HG02973 (cell line): ENCODE data around the gene TSKU.

Source experiments
- ATAC-seq: cut with Tn5 transposase; IDR thresholded peaks from one replicate; pipeline ENCODE4 v1.9.1; 2021; ENCODE audit warnings: moderate library complexity; ENCODE audit not compliant: unreplicated experiment

Gene TSKU

GRCh38 chr11:76752321-76753143 is 30.6 kb upstream of the TSKU start:
- ATAC-seq: no peak

- ATAC-seq: no peak
Measured at GRCh38 chr11:76753449-76753848, 29.7 kb upstream of the TSKU start.

DNA sequence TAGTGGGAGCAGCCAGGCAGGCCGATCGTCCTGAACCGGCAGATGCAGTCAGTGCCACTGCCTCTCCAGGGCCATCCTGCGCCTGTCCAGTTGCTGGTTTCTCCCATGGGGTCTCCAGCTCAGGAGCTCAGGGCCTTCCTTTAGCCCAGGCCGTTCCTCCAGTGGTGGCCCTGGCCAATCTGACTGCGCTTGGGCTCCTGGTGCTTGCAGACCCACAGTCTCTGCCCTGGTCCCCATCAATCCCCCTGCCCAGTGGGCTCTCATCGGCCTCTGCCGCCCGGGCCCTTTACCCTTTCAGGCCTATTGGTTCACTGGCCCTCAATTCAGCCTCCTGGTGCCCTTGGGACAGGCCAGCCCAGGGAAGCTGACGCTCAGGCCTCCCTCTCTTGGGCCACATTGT is 29.2 kb upstream of the TSKU start:
- ATAC-seq: no peak

- no peak for ATAC-seq
Measured at GRCh38 chr11:76756341-76756741, 26.8 kb upstream of the TSKU start.

DNA sequence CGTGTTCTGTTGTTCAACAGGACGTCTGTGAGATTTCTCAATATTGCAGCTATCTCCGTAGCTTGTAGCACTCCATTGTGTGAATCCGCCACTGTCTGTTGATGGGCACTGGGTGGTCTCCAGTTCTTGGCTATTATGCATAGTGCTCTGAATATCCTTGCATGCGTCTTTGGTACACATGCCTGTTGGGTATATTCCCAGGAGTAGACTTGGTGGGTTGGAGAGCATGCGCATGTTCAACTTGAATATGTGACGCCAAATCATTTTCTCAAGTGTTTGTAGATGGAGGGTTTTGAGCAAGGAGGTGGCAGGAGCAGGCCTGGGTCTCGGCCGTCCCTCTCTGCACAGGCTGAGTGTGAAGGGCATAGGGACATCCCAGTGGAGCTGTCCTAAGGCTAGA is 24.8 kb upstream of the TSKU start:
- no peak for ATAC-seq

- no peak for ATAC-seq
Measured at GRCh38 chr11:76759092-76759491, 24.1 kb upstream of the TSKU start.

GRCh38 chr11:76759517-76759916 is 23.6 kb upstream of the TSKU start:
- no peak for ATAC-seq

DNA sequence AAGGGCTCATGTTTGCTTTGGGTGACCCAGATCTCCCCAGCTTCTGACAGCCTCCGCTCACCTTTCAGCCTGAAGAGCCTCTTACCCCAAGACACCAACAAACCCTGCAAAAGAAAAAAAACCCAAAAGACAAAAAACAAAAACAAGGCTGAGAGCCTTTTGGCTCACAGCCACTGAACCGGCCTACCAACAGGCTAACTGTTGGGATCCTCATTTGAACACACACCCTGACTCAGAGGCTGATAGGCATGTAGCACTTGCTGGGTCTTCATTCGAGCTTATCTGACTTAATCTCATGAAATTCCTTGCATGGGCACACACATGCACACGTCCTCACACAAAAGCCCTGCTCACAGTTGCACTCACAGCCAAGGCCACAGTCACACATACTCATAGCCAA is 22.9 kb upstream of the TSKU start:
- no peak for ATAC-seq

GRCh38 chr11:76761718-76762355 is 21.3 kb upstream of the TSKU start:
- no peak for ATAC-seq

- no peak for ATAC-seq
Measured at GRCh38 chr11:76762356-76762752, 20.8 kb upstream of the TSKU start.

GRCh38 chr11:76762867-76763572 is 20.1 kb upstream of the TSKU start:
- no peak for ATAC-seq

DNA sequence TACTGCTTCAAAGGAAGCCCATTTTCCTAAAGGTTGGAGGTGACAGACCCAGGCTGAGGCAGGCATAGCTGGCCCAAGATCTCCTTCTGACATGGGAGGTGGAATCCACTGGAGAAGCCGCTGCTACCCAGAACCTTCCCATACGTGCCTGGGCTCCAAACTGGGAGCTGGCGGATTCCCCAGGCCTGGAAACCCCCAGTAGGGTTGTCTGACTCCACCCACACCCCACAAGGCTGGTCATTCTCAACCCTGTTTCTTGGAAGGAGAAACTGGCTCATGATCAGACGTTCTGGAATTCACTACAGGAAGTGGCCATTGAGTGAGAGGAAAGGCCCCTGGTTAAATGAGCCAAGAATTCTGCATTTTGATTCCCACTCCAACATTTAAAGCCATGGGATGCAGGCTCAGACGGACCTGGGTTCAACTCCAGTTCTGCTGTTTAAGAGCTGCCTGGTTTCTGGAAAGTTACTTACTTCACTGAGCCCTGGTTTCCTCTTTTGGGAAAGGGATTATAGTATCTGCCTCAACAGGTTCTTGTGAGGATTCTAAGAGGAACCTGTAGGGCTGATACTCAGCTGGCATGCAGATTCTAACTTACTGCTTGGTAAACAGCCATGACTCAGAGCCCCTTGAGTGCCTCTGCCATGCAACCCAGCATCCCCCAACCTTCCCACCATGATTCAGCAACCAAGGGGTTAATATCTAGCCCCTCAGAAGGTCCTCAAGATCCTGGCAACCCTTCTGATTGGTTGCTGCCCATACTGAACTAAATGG is 19.4 kb upstream of the TSKU start:
- ATAC-seq: no peak

DNA sequence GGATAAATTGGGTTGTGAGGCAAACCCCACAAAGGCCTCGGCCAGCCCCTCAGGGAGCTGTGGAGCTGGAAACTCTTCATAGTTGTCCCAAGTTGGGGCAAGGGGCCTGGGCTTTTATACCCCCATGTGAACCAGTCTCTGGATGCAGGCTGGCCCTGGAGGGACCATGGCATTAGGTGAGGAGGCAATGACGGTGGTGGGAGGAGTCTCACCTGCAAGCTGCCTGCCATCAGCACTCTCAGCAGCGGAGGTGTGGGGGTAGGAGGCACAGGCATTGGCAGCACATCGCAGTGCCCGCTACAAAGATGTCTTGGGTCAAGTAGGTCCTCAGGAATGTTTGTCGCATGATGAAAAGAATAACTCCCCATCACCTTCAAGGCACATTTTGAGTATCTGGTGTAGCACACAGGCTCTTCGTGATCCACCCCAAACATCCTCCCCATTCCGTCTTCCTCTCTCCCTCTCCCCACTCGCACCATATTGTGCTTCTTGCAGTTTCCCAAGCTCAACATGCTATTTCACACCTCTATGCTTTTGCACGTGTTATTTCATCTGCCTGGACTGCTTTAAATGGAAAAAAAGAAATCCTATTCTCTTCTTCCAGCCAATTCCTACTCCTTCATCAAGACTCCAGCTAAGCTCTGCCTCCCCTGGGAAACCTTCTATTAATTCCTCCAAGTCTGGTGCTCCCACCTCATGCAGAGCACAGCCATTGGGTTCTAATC is 18.1 kb upstream of the TSKU start:
- ATAC-seq: no peak

DNA sequence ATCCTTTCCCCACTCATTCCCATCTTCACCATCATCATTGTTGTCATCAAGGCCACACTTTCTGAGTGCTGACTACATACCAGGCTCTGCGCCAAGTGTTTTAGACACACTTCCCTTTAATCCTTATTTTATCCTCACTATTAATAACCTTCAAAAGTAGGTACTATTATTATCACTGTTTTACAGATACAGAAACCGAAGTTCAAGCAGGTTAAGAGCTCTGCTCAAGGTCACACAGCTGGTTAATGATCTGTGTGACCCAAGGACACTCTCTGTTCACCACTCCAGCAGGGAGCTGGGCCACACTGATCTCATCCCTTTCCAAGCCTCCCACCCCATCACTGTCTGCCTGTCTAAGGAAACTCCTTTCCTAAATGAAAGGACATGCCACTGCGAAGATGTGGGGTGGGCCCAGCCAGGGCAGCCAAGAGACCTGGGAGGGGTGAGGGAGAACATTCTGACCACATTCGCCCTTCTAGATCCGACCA is 17.2 kb upstream of the TSKU start:
- ATAC-seq: no peak

- ATAC-seq: no peak
Measured at GRCh38 chr11:76766521-76766920, 16.6 kb upstream of the TSKU start.

DNA sequence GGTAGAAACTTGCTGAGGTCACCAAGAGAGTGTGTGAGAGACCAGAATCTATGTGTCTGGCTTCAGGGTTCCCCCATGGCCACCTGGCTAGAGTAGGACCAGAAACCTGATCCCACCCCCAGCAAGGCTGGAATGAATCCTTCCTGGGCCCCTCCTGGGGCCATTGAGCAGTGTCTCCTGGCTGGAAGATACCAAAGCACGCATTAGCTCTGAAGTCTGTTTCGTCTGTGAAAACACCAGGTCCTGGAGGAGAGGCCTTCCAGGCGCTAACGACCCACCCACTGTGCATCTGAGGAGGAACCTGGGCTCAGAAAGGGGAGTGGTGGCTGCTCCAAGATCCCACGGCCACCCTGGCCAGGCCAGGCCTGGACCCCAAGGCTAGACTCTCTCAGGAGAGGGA is 15.5 kb upstream of the TSKU start:
- ATAC-seq: no peak

DNA sequence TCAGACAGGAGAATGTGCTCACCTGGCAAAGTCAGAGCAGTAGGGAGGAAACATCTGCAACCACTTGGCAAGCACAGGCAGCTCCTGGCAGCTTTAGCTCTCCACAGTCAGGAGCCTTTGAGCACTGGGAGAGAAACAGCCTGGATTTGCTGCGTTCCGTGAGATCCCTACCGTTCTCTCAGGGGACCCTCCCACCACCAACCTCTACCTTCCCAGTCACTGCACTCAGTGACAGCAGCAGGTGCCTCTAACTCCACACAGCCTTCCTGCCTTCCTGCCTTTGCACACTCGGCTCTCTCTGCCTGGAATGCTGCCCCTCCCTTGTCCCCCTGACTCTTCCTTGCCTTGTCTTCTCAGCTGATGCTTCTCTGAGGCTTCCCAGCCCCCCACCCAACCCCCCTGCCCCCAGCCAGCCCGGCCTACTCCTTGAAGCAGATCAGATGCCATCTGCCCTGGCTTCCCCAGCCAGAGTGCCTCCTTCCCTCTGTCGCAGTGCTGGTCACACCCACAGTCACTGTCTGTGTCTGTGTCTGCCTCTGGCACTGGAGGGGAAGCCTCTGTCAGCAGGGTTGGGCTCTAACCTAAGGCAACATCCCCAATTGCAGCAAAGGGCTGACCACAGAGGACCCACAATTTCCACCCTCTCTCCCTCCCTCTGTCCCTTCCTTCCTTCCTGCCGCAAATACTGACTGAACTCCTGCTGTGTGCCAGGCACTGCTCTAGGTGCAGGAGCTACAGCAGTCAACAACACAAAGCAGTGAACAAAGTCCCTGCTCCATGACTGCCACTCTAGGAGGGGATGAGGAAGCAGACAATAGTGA is 14.9 kb upstream of the TSKU start:
- ATAC-seq: no peak

- no peak for ATAC-seq
Measured at GRCh38 chr11:76768909-76769560, 14.1 kb upstream of the TSKU start.
